Measurements from ENCODE around the gene PIEZO2. TPM values are rescaled to one million over a fixed set of nuclear protein-coding genes. Genes with fewer than 3 reads are reported as not detected.
"Not testable (repeated sequence)": the region's sequence is repeated elsewhere in the genome, so short reads cannot be mapped to it uniquely, and the experiment has no call there.

Gene PIEZO2
- polyA plus RNA-seq, 5 donors = 177 to 232 (median 217) TPM

GRCh38 chr18:10930076-10930475, 219.3 kb downstream of the PIEZO2 start:
- DNase-seq = no peak

GRCh38 chr18:10928772-10929373, 220.5 kb downstream of the PIEZO2 start:
- no peak for DNase-seq

- DNase-seq = no peak
These were observed 221.2 kb downstream of the PIEZO2 start for GRCh38 chr18:10928011-10928771.

GRCh38 chr18:10927286-10927992, 221.9 kb downstream of the PIEZO2 start:
- peak; percentile 32 to 56 for DNase-seq

DNA sequence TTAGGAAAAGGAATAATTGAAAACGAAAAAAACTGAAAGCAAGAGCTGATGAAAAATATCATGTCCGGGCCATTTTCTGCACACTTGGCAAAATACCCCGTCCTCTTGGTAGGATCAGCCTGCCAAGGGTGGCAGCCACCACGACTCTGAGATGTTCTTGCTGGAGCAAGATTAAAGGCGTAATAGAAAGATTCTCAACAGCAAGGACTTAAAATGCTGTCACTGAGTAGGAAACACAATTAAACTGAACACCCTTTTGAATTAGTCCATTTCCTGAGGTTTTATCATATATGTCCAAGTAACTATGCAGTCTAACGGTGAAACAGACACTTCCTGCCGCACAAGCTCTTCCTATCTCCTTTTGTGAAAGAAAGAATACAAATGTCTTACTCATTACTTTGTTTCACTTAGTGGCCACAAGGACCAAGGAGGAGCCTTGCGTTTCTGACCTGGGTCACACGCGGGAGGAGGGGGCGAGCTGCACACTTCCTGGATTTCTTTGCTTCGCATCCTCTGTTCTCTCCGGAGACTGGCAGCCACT, 222.7 kb downstream of the PIEZO2 start:
- no peak for DNase-seq

DNA sequence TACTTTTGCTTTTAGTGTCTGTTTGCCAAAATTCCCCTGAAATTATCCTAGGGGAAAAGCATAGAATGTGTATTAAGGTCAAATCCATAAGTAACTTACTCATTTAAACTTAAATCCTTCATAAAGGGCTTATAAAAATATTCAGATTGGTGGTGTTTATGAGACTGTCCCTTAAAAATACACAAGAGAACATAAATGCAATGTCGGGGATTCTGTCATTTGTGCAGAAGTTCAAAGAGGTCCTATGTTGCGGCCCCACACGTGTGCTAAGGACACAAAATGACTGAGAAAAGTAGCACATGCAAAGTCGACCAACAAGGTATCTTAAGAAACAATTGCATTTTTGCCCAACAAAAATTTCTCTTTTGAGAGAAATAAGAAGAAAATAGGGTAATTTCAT, 225.1 kb downstream of the PIEZO2 start:
- no peak for DNase-seq

GRCh38 chr18:10923551-10924070, 225.8 kb downstream of the PIEZO2 start:
- DNase-seq = no peak

DNA sequence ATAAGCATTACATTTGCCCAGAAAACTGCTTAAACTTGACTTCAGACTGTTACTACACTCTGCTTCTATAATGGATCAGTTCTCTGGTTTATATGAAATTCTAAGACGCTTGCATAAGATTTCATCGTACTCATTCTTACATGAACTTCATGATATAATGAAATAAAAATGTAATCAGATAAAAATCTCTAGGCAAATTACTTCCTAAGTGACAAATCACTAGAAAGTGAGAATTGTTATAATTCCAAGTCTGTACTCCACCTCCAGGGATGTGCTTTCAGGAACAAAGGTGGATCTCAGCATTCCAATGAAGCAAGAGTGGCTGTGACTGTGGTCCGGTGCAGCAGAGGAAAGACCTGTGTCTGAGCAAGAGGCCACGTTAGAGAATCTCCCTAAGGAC, 226.2 kb downstream of the PIEZO2 start:
- no peak for DNase-seq

GRCh38 chr18:10922712-10923111, 226.7 kb downstream of the PIEZO2 start:
- not testable (repeated sequence) for DNase-seq

DNA sequence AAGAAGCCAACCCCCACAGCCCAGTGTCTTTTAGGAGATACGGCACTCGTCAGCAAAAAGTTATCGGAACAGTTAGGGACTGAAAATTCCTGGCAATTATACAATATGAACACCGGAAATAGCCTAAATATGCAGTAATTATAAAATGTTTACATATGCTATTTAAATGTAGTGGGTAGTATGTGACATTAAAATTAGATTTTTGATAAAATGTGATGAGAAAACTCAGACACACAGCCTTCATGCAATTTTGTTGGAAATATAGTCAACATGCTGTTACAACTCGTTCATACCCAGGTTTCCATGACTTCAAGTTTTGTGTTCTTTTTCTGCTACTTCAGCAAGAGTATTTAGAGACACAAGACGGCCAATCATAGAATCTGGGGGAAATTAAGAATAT, 229.1 kb downstream of the PIEZO2 start:
- DNase-seq = peak; percentile 45 to 57

- DNase-seq = peak; percentile 35 to 53
These were observed 229.5 kb downstream of the PIEZO2 start for GRCh38 chr18:10919851-10920250.

GRCh38 chr18:10916865-10917264, 232.5 kb downstream of the PIEZO2 start:
- DNase-seq = no peak

DNA sequence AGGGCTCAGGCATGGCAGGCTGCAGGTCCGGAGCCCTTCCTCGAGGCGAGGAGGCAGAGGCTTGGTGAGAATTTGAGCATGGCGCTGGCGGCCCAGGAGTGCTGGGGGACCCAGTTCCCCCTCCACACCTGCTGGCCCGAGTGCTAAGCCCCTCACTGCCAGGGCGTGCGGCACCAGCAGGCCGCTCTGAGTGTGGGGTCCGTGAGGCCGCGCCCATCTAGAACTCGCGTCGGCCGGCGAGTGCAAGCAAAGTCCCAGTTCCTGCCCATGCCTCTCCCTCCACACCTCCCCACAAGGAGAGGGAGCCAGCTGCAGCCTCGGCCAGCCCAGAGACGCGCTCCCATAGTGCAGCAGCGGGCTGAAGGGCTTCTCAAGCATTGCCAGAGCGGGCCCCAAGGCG, 233.0 kb downstream of the PIEZO2 start:
- no peak for DNase-seq

DNA sequence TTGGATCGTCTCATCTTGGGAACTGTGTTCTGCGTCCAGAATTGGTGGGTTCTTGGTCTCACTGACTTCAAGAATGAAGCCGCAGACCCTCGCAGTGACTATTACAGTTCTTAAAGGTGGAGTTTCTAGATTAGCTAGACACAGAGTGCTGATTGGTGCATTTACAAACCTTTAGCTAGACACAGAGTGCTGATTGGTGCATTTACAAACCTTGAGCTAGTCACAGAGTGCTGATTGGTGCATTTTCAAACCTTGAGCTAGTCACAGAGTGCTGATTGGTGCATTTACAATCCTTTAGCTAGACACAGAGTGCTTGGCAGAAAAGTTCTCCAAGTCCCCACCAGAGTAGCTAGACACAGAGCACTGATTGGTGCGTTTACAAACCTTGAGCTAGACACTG, 233.6 kb downstream of the PIEZO2 start:
- DNase-seq = not testable (repeated sequence)

DNA sequence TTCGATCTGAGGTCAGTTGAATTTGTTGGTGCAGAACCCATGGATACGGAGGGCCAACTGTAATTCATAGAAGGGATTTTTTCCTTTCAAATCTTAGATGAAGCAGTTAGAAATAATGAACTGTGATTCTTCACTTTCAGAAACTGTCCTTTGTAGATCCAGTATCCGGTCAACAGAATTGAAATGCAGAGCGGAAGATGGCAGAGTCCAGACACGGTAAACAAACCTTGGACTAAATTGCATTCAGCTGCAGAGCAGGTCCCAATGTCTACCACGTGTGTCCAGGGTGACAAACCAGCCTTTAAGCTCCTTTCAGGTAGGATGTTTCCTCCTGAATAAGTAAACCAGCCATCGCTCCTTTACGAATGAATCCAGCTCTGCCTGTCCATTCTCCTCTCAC, 234.8 kb downstream of the PIEZO2 start:
- DNase-seq = not testable (repeated sequence)

GRCh38 chr18:10913919-10914318, 235.4 kb downstream of the PIEZO2 start:
- DNase-seq = no peak

DNA sequence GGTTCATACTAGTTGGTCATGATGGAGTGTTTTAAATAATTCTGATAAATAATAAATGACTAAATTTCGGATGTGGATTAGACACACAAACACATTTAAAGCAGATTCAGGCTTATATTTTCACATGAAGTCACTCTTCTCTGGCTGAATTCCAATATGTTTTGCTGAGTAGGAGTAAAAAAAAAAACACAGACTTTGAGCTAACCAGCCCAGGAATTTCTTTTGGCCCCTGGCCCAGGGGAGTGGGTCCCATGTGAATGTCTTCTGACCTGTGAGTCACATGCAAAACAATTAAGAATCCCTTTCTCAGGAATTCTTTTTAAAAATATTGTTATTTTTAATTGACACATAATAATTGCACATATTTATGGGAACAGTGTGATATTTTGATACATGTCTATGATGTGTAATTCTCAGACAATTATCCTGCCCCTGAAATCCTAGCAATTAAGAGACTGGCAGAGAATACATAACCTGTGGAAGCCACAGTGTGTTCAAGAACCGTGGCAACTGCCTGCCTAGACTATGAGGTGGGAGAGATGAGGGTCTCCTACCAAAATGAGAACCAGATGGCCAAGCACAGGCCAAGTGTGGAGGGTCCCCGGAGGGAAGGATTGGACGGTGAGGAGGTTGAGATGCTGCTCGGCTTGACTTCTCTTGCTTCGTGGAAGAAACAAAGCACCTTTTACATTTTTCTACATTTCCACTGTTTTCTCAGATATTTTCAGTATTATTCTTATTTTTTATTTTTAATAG, 236.4 kb downstream of the PIEZO2 start:
- peak; percentile 59 to 67 for DNase-seq

GRCh38 chr18:10909724-10910123, 239.6 kb downstream of the PIEZO2 start:
- no peak for DNase-seq

GRCh38 chr18:10908760-10909159, 240.6 kb downstream of the PIEZO2 start:
- DNase-seq = no peak

DNA sequence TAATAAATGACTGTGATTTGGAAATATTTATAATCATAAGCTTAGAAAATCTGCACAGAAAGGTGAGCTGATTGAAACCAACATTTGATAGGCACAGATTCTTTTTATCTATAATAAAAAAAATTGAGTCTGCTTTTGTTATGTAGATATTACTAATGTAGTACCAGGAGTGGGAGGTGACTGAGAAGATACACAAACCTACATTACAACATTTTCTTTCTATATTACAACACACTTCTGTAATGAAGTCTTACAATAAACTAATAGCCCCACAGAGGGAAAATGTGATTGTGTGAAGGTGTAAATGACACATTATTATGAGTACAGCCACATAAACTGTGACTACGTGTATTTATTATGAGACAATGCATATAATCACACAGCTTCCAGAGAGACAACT, 241.6 kb downstream of the PIEZO2 start:
- no peak for DNase-seq

DNA sequence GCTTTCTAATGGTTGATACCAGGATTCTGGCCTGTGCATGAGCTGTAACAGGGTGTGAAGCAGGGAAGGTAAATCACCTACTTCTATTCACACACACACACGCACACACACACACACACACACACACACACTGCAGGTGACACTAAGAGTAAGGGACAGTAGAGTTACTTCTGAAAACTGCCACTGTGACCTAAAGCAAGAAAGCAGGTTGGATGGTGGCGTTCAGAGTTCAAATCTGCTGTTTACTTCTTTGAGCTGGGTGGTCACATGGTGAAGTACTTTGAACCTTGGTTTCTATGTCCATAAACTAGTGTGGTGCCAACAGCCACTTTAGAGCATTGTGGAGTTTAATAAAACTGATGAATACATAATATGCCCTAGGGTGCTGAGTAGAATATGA, 248.0 kb downstream of the PIEZO2 start:
- DNase-seq = no peak

DNA sequence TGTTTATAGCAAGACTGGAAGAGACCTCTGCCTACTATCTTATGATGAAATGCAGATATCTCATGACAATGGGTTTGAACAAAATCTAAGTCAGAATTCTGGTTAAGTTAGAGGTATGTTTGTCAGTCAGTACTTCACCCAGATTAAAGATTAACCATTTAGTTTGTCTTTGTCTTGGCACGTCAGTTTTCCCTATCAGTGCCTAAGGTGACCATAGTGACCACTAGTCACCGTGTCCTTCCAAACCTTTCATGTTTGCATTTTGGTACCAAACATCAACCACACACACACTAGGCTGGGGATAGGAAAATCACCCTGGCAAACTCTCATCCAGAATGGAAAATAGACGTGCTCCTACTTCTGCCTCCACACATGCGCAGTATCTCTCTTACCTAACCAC, 248.9 kb downstream of the PIEZO2 start:
- DNase-seq = no peak
